IPS-18c (cell line): ENCODE results near the gene ATF6B.

ENCODE experiments used
- H3K4me3 ChIP-seq: 2 replicates; pipeline ENCODE4 v1.7.0; 2013; ENCODE audit warnings: low read depth, mild to moderate bottlenecking, low read length, moderate library complexity; ENCODE audit not compliant: insufficient read depth
- H3K9me3 ChIP-seq: one replicate; pipeline ENCODE4 v1.6.1; 2013; ENCODE audit warnings: mild to moderate bottlenecking, low read length, moderate library complexity; ENCODE audit not compliant: control insufficient read depth, insufficient read depth

ATF6B gene

DNA sequence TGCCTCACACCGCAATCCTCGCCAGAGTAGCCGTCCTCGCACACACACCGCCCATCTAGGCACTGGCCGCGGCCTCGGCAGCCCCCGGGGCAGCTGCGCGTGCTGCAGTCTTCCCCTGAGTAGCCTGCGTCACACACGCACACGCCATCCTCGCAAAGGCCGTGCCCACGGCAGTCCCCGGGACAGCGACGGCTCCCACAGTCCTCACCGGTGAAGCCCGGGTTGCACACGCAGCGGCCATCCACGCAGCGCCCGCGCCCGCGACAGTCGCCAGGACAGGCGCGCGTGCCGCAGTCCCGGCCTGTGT is 32.0 kb downstream of the ATF6B start:
- Histone ChIP-seq H3K9me3 (no peaks in the 10 kb centered on the region), H3K4me3 (no peak overlapping the region)

DNA sequence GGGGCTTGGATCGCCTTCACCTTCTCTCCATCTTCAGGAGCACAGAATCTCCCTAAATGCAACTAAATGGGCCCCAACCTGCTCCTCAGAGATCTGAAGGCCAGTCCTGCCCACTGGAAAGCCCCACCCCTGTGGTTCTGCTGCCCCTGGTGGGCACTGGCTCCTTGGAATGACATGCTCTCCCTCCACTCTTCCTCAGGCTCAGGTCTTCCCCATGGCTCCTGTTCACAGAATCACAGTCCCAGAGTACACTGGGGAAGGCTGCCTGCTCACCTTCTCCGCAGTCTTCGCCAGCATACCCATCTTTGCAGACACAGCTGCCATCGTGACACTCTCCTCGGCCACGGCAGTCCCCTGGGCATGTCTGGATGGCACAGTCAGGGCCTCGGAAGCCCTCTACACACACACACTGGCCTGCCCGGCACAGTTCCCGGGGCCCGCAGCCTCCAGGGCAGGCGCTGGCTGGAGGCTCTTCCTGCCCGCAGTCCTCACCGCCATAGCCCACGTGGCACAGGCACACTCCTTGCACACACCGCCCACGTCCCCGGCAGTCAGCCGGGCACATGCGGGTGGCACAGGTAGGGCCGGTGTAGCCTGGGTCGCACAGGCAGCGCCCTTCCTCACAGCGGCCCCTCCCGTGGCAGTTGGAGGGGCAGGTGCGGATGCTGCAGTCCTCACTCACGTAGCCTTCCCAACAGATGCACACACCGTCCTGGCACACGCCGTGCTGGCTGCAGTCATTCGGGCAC is 32.5 kb downstream of the ATF6B start:
- no peak overlapping the region for H3K4me3 ChIP-seq
- H3K9me3 ChIP-seq, result no peaks in the 10 kb centered on the region

DNA sequence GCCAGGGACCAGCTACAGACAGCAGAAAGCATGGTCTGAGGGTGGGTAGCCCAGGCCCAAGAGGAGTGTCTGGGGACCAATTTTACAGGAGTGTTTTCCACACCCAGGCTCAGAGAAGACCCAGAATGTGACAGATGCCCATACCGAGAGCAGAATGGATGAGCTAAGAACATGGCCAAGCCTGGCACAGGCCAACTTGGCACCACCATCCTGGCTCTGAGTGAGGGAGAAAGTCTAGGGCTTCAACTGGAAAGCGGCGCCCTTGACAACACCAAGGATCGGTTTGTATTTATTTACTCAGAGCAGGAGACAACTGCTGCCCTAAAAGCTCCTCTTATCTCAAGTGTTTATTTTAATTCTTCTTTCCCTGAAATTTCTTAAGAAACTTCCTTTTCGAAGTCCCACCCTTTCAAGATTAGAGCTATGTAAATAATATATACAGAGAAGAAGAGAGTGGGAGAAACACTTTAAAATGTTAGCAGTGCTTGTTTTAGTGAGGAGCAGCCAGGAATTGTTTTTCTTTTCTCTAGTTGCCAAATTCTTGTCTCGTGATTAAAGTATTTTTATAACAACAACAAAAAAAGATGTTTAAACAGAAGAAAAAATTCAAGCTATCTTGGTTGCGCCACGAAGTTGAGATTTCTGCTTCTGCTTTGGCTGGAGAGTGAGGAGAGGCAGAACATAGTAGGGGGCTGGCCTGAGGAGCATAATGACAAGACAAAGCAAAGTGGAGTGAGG is 35.1 kb downstream of the ATF6B start:
- Histone ChIP-seq H3K9me3 (no peaks in the 10 kb centered on the region), H3K4me3 (no peak overlapping the region)

DNA sequence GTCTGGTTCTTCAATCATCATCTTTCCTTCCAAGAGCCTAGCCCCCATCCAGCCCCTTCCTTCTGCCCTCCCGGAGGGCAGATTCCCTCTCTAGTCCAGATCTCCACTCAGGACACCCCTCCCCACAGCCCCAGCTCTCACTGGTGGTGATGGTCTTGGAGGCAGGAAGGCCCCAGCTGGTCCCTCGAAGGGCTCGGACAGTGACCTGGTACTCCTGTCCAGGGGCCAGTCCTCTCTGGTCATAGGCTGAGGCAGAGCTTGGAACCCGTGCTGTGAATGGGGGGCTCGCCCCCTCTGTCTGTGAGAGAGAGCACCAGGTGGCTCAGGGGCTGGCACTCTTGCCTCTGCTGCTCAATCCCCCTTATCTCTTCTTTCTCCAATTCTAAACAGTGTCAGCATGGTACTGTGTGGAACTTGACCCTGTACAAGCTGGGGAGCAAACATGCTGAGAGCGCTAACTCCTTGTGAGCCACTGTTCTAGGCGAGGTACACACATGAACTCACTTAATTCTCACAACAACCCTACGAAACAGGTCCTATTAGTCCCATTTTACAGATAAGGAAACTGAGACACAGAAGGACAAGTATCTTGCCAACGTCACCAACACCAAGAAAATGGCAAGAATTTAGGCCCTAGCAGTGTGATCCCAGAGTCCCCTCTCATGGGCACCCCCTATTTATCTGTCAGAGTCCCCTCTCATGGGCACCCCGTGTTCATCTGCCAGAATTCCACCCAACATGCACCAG is 38.8 kb downstream of the ATF6B start:
- Histone ChIP-seq H3K9me3 (no peaks in the 10 kb centered on the region), H3K4me3 (no peak overlapping the region)

DNA sequence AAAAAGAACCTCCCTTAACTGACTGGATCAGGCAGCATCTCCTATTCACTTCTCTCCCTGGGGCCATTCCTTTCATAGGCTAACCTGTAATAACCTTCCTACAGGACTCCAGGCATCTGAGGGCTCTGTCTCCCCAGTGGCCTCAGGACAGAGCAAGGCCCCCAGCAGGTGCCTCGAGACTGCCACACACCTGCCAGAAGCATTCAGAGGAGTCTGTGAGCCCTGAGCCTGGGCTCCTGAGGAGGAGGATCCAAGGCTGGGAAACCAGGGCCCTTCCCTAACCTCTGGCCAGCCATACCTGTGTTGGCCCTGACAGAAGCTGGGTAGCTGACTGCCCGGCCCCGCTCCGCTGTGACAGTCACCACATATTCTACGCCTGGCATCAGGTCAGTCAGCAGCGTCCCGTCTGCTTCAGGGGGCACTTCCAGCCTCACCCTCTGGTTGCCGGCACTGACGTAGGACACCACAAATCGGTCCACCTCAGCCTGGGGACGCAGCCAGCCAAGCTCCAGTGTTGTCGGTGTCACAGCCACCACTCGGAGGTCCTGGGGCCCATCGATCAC is 39.5 kb downstream of the ATF6B start:
- no peaks in the 10 kb centered on the region for H3K9me3 ChIP-seq
- H3K4me3 ChIP-seq, result no peak overlapping the region

DNA sequence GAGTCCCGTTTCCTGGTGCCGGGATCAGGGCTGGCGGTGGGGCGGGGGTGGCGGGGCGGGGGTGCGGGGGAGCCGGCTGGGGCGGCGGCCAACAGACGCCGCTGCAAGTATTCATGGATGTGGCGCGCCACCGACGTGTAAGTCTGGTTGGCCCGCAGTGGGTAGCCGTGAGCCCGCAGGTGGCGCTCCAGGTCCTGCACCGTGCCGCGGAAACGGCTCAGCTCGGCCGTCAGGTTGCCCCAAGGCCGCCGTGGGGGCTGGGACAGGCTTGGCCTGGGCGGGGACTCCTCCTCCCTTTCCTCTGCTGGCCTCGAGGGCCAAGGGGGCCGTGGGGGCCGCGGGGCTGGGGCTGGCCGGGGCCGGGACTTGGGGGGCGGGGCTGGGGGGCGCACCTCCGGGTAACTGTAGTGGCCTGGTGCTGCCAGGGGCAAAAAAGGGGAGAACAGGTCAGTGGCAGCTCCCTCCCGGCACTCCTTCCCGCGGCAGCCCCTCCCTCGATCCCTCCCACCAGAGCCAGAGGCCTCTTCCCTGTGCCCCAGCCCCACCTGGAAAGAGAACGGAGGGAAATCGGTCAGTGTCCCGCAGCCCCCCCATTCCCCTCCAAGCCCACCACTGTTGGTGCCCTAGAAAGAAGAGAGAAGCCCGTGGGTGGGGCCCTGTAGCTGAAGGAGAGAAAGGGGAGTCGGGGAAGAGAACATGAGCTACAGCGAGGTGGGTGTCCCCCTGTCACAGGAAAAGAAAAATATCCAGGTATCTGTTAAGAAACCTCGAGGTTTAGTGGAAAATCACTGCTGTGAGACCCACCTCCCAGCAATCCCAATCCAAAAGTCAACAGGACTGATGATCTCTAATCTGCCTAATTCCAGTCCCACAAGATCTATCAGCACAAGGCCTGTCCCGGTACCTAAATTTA is 40.2 kb downstream of the ATF6B start:
- H3K9me3 ChIP-seq, result no peaks in the 10 kb centered on the region
- H3K4me3 ChIP-seq, result no peak overlapping the region; the same call in 1 of the 2 replicates

DNA sequence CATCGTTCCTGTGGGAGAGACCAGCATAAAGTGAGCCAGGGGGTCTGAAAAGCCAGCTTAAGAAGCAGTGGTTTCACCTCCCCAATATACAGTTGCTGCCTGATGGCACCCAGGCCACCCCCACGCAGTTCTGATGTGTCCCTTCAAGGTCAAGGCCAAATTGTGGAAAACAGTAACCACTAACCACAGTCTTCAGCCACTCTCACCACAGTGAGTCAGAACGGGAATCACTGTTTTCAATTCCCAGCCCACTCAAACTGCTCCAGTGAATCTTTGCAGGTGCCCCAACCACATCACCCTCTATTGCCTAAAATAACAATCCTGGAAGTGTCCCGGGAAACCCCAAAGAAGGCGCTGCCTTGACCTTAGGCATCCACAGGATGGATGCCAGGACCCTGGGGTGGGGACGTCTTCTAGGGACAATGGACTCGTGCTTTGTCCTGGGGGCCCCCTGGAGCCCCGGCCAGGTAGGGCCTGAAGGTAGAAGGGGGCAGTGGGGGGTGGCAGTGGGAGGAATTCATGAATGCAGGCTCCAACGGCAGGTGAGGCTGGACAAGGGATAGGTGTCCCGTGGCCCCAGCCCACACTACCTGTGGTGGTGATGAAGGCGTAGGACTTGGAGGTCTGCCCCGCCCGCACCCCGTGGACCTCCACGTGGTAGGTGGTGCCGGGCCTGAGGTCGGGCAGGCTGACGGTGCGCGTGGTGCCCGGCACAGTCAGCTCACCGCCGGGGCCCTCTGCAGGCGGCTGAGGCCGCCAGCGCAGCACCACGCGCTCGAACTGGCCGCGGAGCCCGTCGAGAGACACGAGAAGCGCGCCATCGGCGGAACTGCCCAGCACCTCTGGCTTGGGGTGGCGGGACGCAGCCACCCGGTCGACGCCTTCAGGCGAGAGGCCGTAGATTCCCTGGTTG is 41.1 kb downstream of the ATF6B start:
- no peaks in the 10 kb centered on the region for H3K9me3 ChIP-seq
- peak overlapping the region; percentile 28; the same call in 1 of the 2 replicates for H3K4me3 ChIP-seq

DNA sequence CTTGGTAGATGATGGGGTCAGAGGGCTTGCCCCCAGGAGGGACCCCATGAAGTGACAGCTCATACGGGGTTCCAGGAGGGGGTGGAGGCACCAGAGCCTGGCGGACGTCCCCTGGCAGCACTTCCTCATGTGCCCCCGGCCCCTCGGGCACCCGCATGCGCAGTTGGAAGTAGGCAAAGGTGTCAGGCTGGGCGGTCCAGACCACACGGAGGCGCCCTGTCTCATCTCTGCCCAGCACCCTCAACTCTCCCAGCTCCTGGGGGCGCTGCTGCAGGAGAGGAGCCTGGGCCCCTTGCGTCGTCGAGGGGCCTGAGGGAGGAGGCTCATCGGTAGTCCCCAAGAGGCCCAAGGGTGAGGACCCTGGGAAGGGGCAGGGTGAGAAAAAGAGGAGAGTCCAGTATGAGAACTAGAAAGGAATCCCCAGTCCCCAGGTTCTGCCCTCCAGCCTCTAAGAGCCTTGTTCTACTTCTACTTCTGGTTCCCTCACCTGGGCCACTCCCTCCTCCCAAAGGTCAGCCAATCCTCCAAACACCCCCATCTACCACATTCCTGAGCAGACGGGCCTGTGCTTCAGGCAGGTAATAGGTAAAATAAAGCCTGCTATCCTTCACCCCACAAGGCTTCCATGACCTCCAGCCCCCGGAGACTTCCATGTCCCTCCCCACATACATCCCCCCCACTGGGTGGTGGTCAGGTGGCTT is 42.1 kb downstream of the ATF6B start:
- H3K4me3 ChIP-seq, result no peak overlapping the region

DNA sequence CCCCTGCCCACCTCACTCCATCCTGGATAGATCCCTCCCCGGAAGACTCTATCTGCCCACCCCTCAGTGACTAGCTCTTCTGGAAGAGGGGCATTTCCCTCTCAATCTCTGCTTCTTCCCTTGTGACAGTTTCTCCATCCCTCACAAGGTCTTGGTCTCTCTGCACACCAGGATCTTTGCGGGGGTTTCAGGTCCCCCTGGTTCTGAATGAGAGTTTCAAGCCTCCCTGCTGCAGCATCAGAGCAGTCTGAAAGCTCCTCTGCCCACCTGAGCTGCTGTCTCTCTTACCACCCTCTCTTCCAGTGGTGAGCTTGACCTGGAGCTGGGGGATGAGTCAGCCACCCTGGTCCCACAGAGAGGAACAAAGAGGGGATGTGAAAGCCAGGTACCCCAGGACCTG is 43.3 kb downstream of the ATF6B start:
- Histone ChIP-seq H3K9me3 (no peaks in the 10 kb centered on the region), H3K4me3 (no peak overlapping the region)

More for the DNA sequence above, 42.1 kb downstream of the ATF6B start:
- H3K9me3 ChIP-seq, result no peaks in the 10 kb centered on the region

DNA sequence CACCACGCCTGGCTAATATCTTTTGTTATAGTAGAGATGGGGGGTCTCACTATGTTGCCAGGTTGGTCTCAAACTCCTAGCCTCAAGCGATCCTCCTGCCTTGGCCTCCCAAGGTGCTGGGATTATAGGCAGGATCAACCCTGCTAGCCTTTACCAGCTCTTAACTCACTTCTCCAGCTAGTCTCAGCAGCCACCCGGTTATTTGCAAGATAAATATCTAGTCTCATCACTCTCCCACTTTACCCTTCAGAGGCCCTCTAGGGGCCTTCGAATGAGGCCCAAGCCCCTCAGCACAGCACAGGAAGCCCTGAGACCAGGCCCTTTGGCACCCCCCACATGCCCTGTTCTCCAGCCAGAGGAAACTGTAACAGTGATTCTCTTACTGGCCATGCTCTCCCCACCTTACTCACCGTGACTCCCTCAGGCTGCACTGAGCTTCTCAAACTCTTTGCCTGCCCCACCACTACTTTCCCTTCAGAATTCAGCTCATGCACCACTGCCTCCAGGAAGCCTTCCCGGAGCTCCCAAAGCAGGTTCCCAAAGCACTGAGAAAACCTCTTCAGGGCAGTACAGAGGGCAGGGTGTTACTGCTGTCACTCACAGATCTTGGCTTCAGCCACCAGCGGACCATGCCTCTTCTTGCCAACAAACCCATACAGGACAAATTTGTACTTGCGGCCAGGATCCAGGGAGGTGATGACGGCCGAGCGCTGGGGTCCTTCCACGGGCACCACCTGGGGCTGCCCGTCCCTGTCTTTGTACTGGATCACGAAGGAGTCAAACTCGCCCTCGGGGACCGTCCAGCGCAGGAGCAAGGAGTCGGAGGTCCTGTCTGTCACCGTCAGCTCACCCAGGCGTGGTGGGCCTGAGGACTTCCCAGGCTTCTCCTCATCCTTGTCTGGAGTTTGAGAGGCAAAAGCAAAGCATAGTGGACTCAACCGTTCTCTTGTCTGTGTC is 44.0 kb downstream of the ATF6B start:
- no peaks in the 10 kb centered on the region for H3K9me3 ChIP-seq

DNA sequence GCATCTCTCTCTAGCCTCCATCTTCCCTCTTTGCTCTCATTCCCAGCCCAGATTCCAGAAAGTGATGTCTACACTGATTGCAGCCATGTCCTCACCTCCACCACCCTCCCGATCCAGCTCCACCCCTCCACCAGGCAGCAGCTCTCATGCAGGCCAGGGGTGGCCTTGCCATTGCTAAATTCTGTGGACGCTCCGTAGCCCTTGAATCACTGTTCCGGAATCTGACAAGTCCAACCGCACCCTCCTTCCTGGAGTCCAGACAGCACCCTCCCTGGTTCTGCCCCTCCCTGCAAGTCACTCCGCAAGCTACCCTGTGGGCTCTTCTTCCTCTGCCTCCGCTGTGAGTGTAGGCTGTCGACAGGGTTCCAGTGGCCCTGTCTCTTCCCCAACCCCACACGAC is 45.1 kb downstream of the ATF6B start:
- no peak overlapping the region for H3K4me3 ChIP-seq
- H3K9me3 ChIP-seq, result no peaks in the 10 kb centered on the region

More for the DNA sequence above, 44.0 kb downstream of the ATF6B start:
- no peak overlapping the region for H3K4me3 ChIP-seq

DNA sequence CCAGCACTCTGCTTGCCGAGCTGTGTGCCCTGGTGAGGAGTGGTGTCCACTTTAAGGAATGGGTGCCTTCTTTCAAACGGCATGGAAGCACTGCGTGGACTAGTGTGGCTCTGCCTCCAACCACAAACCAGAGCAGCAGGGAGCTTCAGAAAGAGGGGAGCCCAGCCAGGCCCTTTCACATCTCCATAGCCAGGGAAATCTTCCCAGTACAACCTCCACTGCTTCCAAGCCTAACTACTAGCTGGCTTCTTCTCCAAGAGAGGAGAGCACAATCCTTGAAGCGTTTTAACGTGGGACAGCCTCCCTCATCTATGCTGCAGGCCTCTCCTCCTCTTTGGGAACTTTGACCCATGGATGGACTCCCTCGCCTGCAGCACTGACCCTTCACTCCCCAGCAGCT is 45.6 kb downstream of the ATF6B start:
- H3K4me3 ChIP-seq, result no peak overlapping the region
- no peaks in the 10 kb centered on the region for H3K9me3 ChIP-seq

DNA sequence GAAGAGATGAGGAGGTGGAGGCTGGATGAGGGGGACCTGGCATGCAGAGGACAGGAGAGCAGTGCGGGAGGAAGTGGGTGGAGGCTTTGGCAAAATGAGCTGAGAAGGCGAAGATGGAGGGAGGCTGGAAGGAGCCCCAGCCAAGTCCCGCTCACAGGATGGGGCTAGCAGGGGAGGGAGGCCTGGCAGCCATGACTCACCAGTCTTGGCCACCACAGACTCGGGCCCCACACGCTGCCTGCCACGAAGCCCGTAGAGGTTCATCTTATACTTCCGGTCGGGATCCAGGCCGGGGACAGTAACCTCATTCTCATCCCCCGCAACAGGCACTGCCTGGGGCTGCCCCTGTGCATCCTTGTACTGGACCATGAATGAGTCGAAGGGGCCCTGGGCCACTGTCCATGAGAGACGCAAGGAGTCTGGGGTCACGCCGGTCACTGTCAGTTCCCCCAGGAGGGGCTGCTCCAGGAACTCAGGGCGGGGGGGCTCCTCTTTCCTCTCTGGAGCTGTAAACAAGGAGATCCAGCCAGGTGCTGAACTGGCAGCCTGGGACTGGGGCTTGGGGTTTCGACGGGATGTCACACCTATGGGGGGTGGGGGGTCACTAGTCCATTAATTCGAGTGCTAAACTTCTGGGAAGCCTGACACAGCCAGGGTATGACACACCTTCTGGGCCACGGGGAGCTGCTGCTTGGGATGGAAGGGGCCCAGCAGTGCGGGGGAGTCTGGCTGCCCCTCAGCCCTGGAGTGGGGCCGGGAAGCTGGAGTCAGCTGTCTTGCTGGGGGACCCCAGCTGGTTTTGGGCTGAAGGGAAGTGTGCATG is 46.7 kb downstream of the ATF6B start:
- Histone ChIP-seq H3K4me3 (no peak overlapping the region), H3K9me3 (no peaks in the 10 kb centered on the region)
